GM21825 (cell line): Measurements from ENCODE around the gene RHOD.

ENCODE experiments used
- ATAC-seq: cut with Tn5 transposase; IDR thresholded peaks from one replicate; pipeline ENCODE4 v1.9.1; 2021; ENCODE audit warnings: mild to moderate bottlenecking, moderate library complexity; ENCODE audit not compliant: unreplicated experiment

The RHOD gene

GRCh38 chr11:67031791-67032561 is 24.7 kb upstream of the RHOD start:
- ATAC-seq = no peak

GRCh38 chr11:67032830-67033551 is 23.7 kb upstream of the RHOD start:
- ATAC-seq = no peak

GRCh38 chr11:67033661-67034166 is 22.9 kb upstream of the RHOD start:
- no peak for ATAC-seq

- ATAC-seq = no peak
These were observed 22.3 kb upstream of the RHOD start for GRCh38 chr11:67034350-67034749.

- no peak for ATAC-seq
These were observed 16.5 kb upstream of the RHOD start for GRCh38 chr11:67040147-67040546.

- no peak for ATAC-seq
These were observed 15.0 kb upstream of the RHOD start for GRCh38 chr11:67041602-67042001.

GRCh38 chr11:67043572-67044349 is 12.9 kb upstream of the RHOD start:
- no peak for ATAC-seq

GRCh38 chr11:67044496-67044895 is 12.2 kb upstream of the RHOD start:
- ATAC-seq = no peak

- ATAC-seq = no peak
These were observed 11.3 kb upstream of the RHOD start for GRCh38 chr11:67045314-67045713.

GRCh38 chr11:67048515-67049130 is 8.0 kb upstream of the RHOD start:
- ATAC-seq = no peak

GRCh38 chr11:67050139-67050538 is 6.5 kb upstream of the RHOD start:
- ATAC-seq = no peak

GRCh38 chr11:67051180-67051893 is 5.3 kb upstream of the RHOD start:
- no peak for ATAC-seq

- ATAC-seq = no peak
These were observed 4.6 kb upstream of the RHOD start for GRCh38 chr11:67051945-67052488.

GRCh38 chr11:67052891-67053290 is 3.8 kb upstream of the RHOD start:
- ATAC-seq = no peak

GRCh38 chr11:67053896-67054329 is 2.7 kb upstream of the RHOD start:
- ATAC-seq = no peak

- ATAC-seq = no peak
These were observed 2.3 kb upstream of the RHOD start for GRCh38 chr11:67054346-67054835.

- ATAC-seq = no peak
These were observed 1.7 kb upstream of the RHOD start for GRCh38 chr11:67054836-67055523.

GRCh38 chr11:67055812-67056211 is 835 bp upstream of the RHOD start:
- ATAC-seq = no peak

- ATAC-seq = no peak
These were observed 592 bp downstream of the RHOD start for GRCh38 chr11:67057205-67057672.
